HG02840 (cell line): ENCODE measurements around the gene FGFRL1.
"Not testable (repeated sequence)": the region's sequence is repeated elsewhere in the genome, so short reads cannot be mapped to it uniquely, and the experiment has no call there.

ENCODE experiments used
- ATAC-seq: cut with Tn5 transposase; IDR thresholded peaks from one replicate; pipeline ENCODE4 v1.9.1; 2021; ENCODE audit warnings: mild to moderate bottlenecking, moderate library complexity, moderate number of reproducible peaks; ENCODE audit not compliant: unreplicated experiment, low FRiP score

The FGFRL1 gene

GRCh38 chr4:991451-992296 lies 19.8 kb upstream of the FGFRL1 start:
- no peak for ATAC-seq

- no peak for ATAC-seq
These were observed 18.9 kb upstream of the FGFRL1 start for GRCh38 chr4:992297-993110.

GRCh38 chr4:993111-994029 lies 18.1 kb upstream of the FGFRL1 start, which contains the start of gene SLC26A1:
Gene SLC26A1, minus strand, starts transcription at chr4:993404. Its CDS starts 1,701 bp downstream, at chr4:991703.
- ATAC-seq, result no peak

- no peak for ATAC-seq
These were observed 16.0 kb upstream of the FGFRL1 start for GRCh38 chr4:995311-996026.

- no peak for ATAC-seq
These were observed 15.1 kb upstream of the FGFRL1 start for GRCh38 chr4:996030-996996.

DNA sequence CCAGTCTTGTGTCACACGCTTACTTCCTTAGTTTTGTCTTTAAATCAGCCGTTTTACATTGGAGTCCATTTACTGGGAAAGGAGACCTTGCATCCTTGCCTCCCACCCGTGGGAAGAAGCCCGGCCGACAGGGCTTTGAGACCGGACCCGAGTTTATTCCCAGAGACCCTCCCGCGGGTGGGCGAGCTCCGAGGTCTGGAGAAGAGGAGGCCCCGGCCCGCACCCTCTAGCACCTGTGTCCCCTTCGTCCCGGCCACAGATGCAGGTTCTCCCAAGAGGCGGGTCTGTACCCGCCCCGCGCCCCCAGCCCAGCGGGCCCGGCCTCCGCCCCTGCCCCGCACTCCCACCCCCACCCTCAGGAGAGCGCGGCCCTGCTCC lies 14.4 kb upstream of the FGFRL1 start:
- no peak for ATAC-seq

GRCh38 chr4:997375-998071 lies 13.9 kb upstream of the FGFRL1 start:
- ATAC-seq, result no peak

DNA sequence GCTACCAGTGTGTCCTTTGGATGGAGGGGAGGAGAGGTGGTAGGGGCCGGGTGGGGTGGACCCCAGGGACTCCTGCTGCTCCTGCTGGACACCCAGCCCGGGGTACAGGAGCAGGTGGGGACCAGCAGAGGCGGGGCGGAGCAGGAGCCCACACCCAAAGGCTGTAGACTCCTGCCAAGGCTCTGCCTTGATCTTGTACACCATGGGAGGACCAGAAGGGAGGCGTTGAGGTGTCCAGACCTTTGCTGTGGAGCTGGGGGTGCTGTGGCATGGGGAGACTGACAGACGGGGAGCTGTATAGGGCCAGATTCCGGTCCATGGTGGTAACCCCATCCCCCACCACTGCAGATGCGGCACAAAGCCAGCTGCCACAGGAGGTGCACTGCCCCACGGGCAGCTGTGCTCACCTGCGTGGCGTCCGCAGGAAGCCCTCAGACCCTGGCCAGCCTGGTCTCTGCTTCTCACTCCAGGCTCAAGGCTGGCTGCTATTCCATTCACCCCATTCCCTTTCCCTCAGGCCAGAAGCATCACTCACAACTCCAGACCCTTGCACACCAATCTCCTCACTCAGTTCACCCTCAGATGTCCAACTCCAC lies 13.2 kb upstream of the FGFRL1 start:
- no peak for ATAC-seq

DNA sequence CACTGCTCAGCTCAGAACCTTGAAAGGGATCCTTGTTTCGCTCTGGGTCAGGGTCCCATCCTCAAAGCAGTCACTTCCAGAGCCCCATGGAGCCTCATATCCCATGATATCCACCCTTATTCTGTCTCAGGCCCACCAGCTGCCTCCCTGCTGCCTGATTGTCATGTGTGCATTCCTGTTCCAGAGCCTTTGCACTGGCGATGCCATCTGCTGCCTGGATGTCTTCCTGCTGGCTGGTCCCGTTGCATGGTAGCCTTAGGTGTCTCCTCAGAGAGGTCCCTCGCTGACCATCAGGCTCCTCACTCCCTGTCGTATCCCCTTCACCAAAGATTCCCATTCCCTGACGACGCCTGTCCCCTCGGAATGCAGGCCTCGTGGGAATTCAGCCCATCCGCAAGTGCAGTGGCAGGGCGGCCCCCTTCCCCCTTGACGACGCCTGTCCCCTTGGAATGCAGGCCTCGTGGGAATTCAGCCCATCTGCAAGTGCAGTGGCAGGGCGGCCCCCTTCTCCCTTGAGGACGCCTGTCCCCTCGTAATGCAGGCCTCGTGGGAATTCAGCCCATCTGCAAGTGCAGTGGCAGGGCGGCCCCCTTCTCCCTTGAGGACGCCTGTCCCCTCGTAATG lies 12.1 kb upstream of the FGFRL1 start:
- not testable (repeated sequence) for ATAC-seq

DNA sequence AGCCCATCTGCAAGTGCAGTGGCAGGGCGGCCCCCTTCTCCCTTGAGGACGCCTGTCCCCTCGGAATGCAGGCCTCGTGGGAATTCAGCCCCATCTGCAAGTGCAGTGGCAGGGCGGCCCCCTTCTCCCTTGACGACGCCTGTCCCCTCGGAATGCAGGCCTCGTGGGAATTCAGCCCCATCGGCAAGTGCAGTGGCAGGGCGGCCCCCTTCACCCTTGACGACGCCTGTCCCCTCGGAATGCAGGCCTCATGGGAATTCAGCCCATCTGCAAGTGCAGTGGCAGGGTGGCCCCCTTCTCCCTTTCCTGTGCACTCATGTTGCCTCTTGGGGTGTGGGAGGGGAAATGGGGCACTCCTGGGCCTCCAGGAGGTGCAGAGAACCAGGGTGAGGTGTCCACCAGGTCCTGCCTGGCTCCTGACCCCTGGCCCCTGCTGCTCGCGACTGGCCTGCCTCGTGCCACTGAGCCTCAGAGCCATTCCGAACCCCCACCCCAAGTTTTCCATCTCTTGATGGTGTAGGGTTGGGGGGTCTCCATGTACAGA lies 11.5 kb upstream of the FGFRL1 start:
- no peak for ATAC-seq

DNA sequence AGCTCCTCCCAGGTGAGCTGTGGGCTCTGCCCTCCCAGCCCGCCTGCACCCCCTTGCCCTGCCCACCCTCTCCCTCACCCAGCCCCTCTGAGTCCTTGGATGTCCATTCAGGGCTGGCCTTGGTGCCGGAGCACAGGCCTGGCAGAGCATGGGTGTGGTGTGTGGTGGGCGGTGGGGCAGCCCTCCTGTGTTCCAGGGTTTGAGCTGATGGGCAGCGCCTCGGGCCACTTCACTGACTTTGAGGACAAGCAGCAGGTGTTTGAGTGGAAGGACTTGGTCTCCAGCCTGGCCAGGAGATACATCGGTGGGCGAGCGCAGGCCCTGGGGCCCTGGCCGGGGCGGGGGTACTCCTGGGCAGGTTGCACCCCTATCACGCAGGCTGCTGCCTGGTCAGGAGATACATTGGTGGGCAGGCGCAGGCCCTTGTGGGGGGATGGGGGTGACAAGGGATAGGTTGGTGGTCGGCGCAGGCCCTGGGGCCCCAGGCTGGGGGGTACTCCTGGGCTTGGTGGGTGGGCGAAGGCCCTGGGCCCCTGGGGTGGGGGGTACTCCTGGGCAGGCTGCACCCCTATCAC lies 10.7 kb upstream of the FGFRL1 start:
- no peak for ATAC-seq

DNA sequence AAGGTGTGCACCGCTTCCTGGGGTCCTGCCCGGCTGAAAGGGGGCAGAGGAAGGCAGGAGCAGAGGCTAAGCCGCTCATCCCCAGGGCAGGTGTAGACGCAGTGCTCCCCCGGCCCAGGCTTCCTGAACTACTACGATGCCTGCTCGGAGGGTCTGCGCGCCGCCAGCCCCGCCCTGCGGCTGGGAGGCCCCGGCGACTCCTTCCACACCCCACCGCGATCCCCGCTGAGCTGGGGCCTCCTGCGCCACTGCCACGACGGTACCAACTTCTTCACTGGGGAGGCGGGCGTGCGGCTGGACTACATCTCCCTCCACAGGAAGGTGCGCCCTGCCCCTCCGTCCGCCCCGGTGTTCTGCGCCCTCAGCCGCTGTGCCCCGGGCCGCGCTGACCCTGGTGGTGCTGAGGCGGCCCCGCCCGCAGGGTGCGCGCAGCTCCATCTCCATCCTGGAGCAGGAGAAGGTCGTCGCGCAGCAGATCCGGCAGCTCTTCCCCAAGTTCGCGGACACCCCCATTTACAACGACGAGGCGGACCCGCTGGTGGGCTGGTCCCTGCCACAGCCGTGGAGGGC lies 9.8 kb upstream of the FGFRL1 start:
- ATAC-seq, result no peak

- no peak for ATAC-seq
These were observed 9.2 kb upstream of the FGFRL1 start for GRCh38 chr4:1002131-1002630.

DNA sequence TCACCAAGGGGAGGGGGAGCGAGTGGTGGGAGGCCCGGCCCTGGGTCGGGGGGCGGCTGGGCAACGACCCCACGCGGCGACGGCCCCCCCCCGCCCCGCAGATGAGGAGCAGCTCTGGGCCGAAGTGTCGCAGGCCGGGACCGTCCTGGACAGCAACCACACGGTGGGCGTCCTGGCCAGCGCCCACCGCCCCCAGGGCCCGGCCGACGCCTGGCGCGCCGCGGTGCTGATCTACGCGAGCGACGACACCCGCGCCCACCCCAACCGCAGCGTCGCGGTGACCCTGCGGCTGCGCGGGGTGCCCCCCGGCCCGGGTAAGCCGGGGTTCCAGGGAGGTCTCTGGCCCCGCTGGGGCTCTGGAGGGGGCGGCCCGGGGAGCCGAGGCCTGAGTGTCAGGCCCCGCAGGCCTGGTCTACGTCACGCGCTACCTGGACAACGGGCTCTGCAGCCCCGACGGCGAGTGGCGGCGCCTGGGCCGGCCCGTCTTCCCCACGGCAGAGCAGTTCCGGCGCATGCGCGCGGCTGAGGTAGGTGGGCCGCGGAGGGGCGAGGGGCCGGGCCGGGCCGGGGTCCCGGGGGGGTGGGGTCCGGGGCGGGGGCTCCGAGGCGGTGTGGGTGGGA lies 8.7 kb upstream of the FGFRL1 start:
- no peak for ATAC-seq

DNA sequence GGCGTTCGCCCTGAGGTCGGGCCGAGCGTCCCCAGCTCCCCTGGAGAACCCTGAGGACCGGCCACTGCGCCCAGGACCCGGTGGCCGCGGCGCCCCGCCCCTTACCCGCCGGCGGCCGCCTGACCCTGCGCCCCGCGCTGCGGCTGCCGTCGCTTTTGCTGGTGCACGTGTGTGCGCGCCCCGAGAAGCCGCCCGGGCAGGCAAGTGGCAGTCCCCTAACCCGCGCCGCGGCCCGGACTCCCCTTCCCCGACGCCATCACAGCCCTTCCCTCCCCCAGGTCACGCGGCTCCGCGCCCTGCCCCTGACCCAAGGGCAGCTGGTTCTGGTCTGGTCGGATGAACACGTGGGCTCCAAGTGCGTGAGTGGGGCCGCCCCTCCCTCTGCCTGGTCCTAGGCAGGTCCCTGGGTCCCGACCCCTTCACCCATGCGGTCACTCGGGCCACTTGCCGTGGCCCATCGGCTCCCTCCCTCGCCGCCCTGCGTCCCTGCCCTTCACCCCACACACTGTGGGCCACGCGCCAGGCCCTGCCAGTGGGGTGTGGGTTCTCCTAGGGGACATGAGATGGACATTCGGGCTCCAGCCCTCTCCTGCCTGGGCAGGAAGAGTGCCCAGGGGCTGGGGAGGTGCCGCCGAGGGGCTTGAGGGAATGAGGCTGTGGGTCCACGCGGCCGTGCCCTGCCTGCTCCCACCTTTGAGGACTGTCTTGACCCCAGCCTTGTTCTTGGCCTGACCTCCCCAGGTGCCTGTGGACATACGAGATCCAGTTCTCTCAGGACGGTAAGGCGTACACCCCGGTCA lies 8.0 kb upstream of the FGFRL1 start:
- ATAC-seq, result no peak
